Prostate gland (tissue), 2 donors: ENCODE data around the gene MYO9B. TPM values are rescaled to one million over a fixed set of nuclear protein-coding genes. Genes with fewer than 3 reads are reported as not detected.

Source experiments
- DNase-seq: peaks from one replicate; pipeline ENCODE4 v3.0.0-alpha.2; 2019; ENCODE audit warnings: low spot score
- H3K27ac ChIP-seq, 2 donors: fragments of 200-600 bp; sonication (generic); 2 replicates each; pipeline ENCODE4 v1.5.1; 2017 to 2019
- H3K27me3 ChIP-seq: fragments of 200-600 bp; sonication (generic); replicated peaks from 2 replicates; pipeline ENCODE4 v1.5.1; 2019; ENCODE audit not compliant: insufficient read depth
- H3K36me3 ChIP-seq, 2 donors: fragments of 200-600 bp; sonication (generic); 1 replicate in 1 of 2; 2 replicates in 1 of 2; pipeline versions ENCODE4 v1.5.1 to v1.8.1; 2017 to 2019
- H3K4me1 ChIP-seq: fragments of 200-600 bp; sonication (generic); replicated peaks from 2 replicates; pipeline ENCODE4 v1.5.1; 2019
- H3K4me3 ChIP-seq, 2 donors: fragments of 200-600 bp; sonication (generic); 2 replicates each; pipeline ENCODE4 v1.5.1; 2017 to 2019
- H3K9me3 ChIP-seq: fragments of 200-600 bp; sonication (generic); 2 replicates; pipeline ENCODE4 v1.5.1; 2017
- CTCF ChIP-seq, 4 experiments: fragments of 200-600 bp in 2 of 4; fragments of 450-650 bp in 2 of 4; sonication (generic) in 2 of 4; IDR thresholded peaks; 1 replicate in 3 of 4; 2 replicates in 1 of 4; pipeline ENCODE4 v1.5.1; 2016 to 2019; ENCODE audit warnings: antibody characterized with exemption in 4 of 4, mild to moderate bottlenecking in 2 of 4, moderate library complexity in 2 of 4
- POLR2A ChIP-seq: fragments of 450-650 bp; IDR thresholded peaks from one replicate; pipeline ENCODE4 v1.6.1; 2016; ENCODE audit warnings: antibody characterized with exemption, mild to moderate bottlenecking
- POLR2AphosphoS5 ChIP-seq: sonication (generic); formaldehyde crosslinking; IDR thresholded peaks from one replicate; pipeline ENCODE4 v1.6.1; 2017; ENCODE audit warnings: antibody characterized with exemption
- WGBS: methylation state at CpG from one replicate; pipeline ENCODE4 v1.1.5; 2018; 5-methylcytosine and 5-hydroxymethylcytosine counted together
- intact Hi-C: fragments of 100-400 bp; cut with DNase I; formaldehyde crosslinking; loops from one replicate; pipeline ENCODE4 v1.14.2; 2022
- total RNA-seq, 2 donors: library from RNA; depleted of rRNA; stranded (reverse); fragments of >200 nt; gene quantifications; one replicate each; pipeline ENCODE4 v1.1.0, GENCODE V29; 2016

Gene MYO9B
- total RNA-seq, 2 donors from 2014 or later, result 50.9 to 208 TPM

GRCh38 chr19:17049711-17050280 lies 25.8 kb upstream of the MYO9B start:
- no peaks in the 10 kb centered on the region for H3K27me3 ChIP-seq
- 34% methylated on average over 18 of the region's 18 CpGs for WGBS
- peak overlapping the region; percentile 77 for H3K27ac ChIP-seq
- peaks cover 6% of the 10 kb centered on the region for H3K4me1 ChIP-seq
- no peaks in the 10 kb centered on the region for H3K36me3 ChIP-seq
- intact Hi-C loops, result loop anchor here (5.0 to 10.0 kb wide), 2 partner anchors 212 to 335 kb away; partner anchors contain the start of gene NWD1
- DNase-seq, result peak; percentile 71
- TF ChIP-seq POLR2AphosphoS5 (peak; percentile 74), POLR2A (no peak)
- no peaks in the 10 kb centered on the region for H3K9me3 ChIP-seq
- H3K4me3 ChIP-seq, result no peak overlapping the region

DNA sequence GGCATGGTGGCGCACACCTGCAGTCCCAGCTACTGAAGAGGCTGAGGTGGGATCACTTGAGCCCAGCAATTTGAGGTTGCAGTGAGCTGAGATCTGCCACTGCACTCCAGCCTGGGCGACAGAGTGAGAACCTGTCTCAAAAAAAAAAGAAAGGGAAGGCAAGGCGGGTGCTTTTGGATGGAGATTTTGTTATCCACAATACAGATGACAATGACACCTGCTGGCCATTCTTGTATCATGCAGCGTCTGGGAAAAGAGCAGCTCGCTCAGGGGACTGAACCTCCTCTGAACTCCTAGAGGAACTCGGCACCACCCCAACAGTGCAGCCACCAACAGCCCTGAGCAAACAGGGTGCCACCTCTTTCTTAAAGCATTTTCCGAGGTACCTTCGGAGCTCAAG lies 23.1 kb upstream of the MYO9B start:
- no peaks in the 10 kb centered on the region for H3K36me3 ChIP-seq
- TF ChIP-seq POLR2A (no peak), POLR2AphosphoS5 (peak; percentile 61), CTCF (IDR thresholded peaks at IDR 0.05) (peak; percentile 53 to 84 (median 74))
- H3K9me3 ChIP-seq, result no peaks in the 10 kb centered on the region
- 48% methylated on average over 8 of the region's 8 CpGs for WGBS
- H3K27me3 ChIP-seq, result no peaks in the 10 kb centered on the region
- intact Hi-C loops, result loop anchor here (2.0 to 10.0 kb wide), 3 partner anchors 215 to 338 kb away; partner anchors contain the start of gene NWD1
- no peak overlapping the region for H3K4me3 ChIP-seq
- DNase-seq, result peak; percentile 76
- H3K27ac ChIP-seq, result no peak overlapping the region
- H3K4me1 ChIP-seq, result peaks cover 6% of the 10 kb centered on the region

GRCh38 chr19:17054746-17055145 lies 20.8 kb upstream of the MYO9B start:
- H3K36me3 ChIP-seq, result no peaks in the 10 kb centered on the region
- intact Hi-C loops, result loop anchor here (5.0 to 10.0 kb wide), 2 partner anchors 217 to 340 kb away; partner anchors contain the start of gene NWD1

GRCh38 chr19:17055636-17056035 lies 19.9 kb upstream of the MYO9B start:
- Histone ChIP-seq H3K9me3 (no peaks in the 10 kb centered on the region), H3K36me3 (no peaks in the 10 kb centered on the region), H3K27me3 (no peaks in the 10 kb centered on the region), H3K4me1 (no peaks in the 10 kb centered on the region), H3K27ac (no peak overlapping the region), H3K4me3 (no peak overlapping the region)
- DNase-seq, result no peak
- TF ChIP-seq POLR2AphosphoS5 (no peak), CTCF (IDR thresholded peaks at IDR 0.05) (no peak), POLR2A (no peak)
- WGBS, result 98% methylated on average over 15 of the region's 15 CpGs
- intact Hi-C loops, result loop anchor here (10.0 kb wide), 1 partner anchor 341 kb away; the partner anchor contains the start of gene NWD1

More at GRCh38 chr19:17054746-17055145, 20.8 kb upstream of the MYO9B start:
- 97% methylated on average over 5 of the region's 5 CpGs for WGBS
- no peaks in the 10 kb centered on the region for H3K4me1 ChIP-seq
- H3K9me3 ChIP-seq, result no peaks in the 10 kb centered on the region
- no peak for DNase-seq
- no peak overlapping the region for H3K27ac ChIP-seq
- TF ChIP-seq CTCF (IDR thresholded peaks at IDR 0.05) (no peak), POLR2AphosphoS5 (no peak), POLR2A (no peak)
- H3K27me3 ChIP-seq, result no peaks in the 10 kb centered on the region
- no peak overlapping the region for H3K4me3 ChIP-seq

- H3K9me3 ChIP-seq, result no peaks in the 10 kb centered on the region
- no peaks in the 10 kb centered on the region for H3K4me1 ChIP-seq
- no peaks in the 10 kb centered on the region for H3K27me3 ChIP-seq
- no peak for TF ChIP-seq POLR2A
- TF ChIP-seq CTCF (IDR thresholded peaks at IDR 0.05), result no peak
- 98% methylated on average over 8 of the region's 8 CpGs for WGBS
- DNase-seq, result no peak
- H3K36me3 ChIP-seq, result no peaks in the 10 kb centered on the region
- no peak overlapping the region for H3K4me3 ChIP-seq
- H3K27ac ChIP-seq, result no peak overlapping the region
- intact Hi-C loops, result loop anchor here (10.0 kb wide), 1 partner anchor 343 kb away; the partner anchor contains the start of gene NWD1
These were observed 17.3 kb upstream of the MYO9B start for GRCh38 chr19:17058236-17058635.
